Activated T-helper 1 cell treated with anti-CD3 and anti-CD28 coated beads, Interleukin-12 subunit alpha, Interleukin-12 subunit beta, Interleukin-2, Interleukin-4 antibody, amounts not matched to agents 30 ng/mL and 10 ng/mL and 1 ng/mL, durations not matched to agents 14 hours and 24 hours and 36 hours (primary cell): ENCODE measurements around the gene GRPEL2. TPM values are rescaled to one million over a fixed set of nuclear protein-coding genes. Genes with fewer than 3 reads are reported as not detected.
"Not testable (repeated sequence)": the region's sequence is repeated elsewhere in the genome, so short reads cannot be mapped to it uniquely, and the experiment has no call there.

Experiments
- DNase-seq: peaks from one replicate; pipeline ENCODE4 v3.0.0; 2021; ENCODE audit warnings: low spot score
- H3K27ac Mint-ChIP-seq: one replicate; pipeline ENCODE4 v1.8.0; 2021; ENCODE audit warnings: mild to moderate bottlenecking, mixed read lengths
- H3K27me3 Mint-ChIP-seq: one replicate; pipeline ENCODE4 v1.8.0; 2022; ENCODE audit warnings: mild to moderate bottlenecking, moderate library complexity, mixed read lengths; ENCODE audit not compliant: insufficient read depth
- H3K36me3 Mint-ChIP-seq: one replicate; pipeline ENCODE4 v1.8.0; 2021; ENCODE audit warnings: low read depth, mixed read lengths
- H3K4me1 Mint-ChIP-seq: one replicate; pipeline ENCODE4 v1.8.0; 2021; ENCODE audit warnings: low read depth, mixed read lengths
- H3K4me3 Mint-ChIP-seq: one replicate; pipeline ENCODE4 v1.8.0; 2021; ENCODE audit warnings: mild to moderate bottlenecking, moderate library complexity, mixed read lengths
- H3K9me3 Mint-ChIP-seq: one replicate; pipeline ENCODE4 v1.8.0; 2021; ENCODE audit warnings: mixed read lengths
- intact Hi-C: fragments of 100-400 bp; cut with micrococcal nuclease; formaldehyde crosslinking; loops from one replicate; pipeline ENCODE4 v1.15.1; 2024
- total RNA-seq: library from RNA; stranded (reverse); gene quantifications from 2 replicates; pipeline ENCODE4 v1.2.3, GENCODE V29; 2022

GRPEL2 gene
- total RNA-seq, 1 donor from 2014 or later: 30.4 TPM

DNA sequence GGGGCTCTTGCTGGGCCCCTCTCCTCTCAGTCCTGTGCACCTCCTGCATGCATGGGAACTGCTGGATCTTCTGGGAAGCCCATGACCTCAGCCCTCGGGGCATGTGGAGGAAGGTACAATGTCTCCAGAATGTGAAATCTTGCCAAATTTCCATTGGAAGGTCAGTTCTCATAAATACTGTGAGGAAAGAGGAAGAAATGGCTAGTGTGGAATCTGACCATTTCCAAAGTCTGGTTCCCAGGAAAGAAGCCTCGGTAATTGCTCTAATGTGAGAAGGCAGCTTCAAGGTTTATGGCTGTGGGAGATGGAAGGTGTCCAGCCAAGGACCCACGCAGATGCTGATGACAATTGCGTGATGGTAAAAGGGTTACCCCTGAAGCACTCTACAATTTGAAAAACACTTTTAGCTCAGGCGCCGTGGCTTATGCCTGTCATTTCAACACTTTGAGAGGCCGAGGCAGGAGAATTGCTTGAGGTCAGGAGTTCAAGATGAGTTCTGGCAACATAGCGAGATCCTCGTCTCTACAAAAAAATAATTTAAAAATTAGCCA is 41.9 kb downstream of the GRPEL2 start:
- Mint-ChIP-seq H3K9me3 (no peaks in the 10 kb centered on the region), H3K36me3 (no peaks in the 10 kb centered on the region), H3K27ac (no peak overlapping the region), H3K4me3 (no peak overlapping the region), H3K27me3 (peaks cover 13% of the 10 kb centered on the region), H3K4me1 (no peaks in the 10 kb centered on the region)
- DNase-seq: no peak
- intact Hi-C loops: no loop called here

DNA sequence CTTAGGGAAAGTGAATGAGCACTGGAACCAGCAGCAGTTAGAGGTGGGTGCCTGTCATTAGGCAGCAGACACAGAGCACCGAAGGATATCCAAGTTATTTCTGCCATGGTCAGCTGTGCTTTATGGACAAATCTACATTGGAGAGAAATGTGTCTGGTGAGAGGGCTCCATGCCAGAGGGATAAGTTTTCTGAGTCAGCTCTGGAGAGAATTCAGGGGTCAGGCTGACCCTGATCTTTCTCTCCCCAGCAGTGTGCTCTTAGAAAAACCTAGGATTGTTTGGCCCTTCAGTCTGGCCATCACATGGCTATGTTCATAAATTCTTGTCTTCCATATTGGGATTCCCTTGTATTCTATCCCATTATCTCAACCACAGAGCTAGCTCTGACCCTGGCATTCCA is 42.7 kb downstream of the GRPEL2 start:
- no peak overlapping the region for H3K27ac Mint-ChIP-seq
- intact Hi-C loops: no loop called here
- H3K4me3 Mint-ChIP-seq: no peak overlapping the region
- no peaks in the 10 kb centered on the region for H3K9me3 Mint-ChIP-seq
- H3K36me3 Mint-ChIP-seq: no peaks in the 10 kb centered on the region
- H3K4me1 Mint-ChIP-seq: no peaks in the 10 kb centered on the region
- no peak for DNase-seq
- H3K27me3 Mint-ChIP-seq: peaks cover 13% of the 10 kb centered on the region

DNA sequence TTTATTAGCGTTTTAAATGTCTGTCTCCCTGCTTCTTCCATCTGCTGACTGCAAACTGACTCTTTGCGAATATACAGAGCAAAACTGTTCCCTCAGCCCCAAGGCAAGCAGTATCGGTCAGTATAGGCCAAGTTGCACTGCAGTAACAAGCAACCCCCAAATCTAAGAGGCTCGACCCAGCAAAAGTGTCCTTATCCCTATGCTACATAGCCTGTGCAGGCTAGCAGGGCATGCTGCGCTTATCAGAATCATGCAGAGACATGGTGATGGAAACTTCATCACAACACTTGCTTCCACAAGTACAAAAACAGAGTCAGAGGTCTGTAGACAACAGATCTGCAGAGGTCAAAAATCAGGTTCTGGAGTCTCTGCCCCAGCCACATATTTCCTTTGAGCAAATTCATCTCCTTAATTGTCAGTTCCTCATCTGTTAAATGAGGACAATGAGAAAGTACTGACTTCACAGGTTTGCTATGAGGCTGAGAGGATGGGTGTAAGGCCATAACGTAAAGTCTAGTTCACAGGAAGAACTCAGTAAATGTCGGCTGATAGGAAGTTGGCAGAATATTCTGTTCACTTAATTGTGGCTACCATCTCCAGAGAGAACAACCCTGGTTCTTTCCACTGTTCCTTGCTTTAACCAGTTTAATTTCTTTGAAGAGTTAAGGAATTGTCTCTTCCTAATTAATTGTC is 43.3 kb downstream of the GRPEL2 start:
- Mint-ChIP-seq H3K27ac (no peak overlapping the region), H3K9me3 (no peaks in the 10 kb centered on the region), H3K4me3 (no peak overlapping the region), H3K36me3 (no peaks in the 10 kb centered on the region), H3K27me3 (peaks cover 13% of the 10 kb centered on the region), H3K4me1 (no peaks in the 10 kb centered on the region)
- no peak for DNase-seq
- intact Hi-C loops: no loop called here

- intact Hi-C loops: no loop called here
- Mint-ChIP-seq H3K27ac (no peak overlapping the region), H3K27me3 (peaks cover 13% of the 10 kb centered on the region), H3K4me3 (no peak overlapping the region), H3K36me3 (no peaks in the 10 kb centered on the region), H3K4me1 (no peaks in the 10 kb centered on the region), H3K9me3 (no peaks in the 10 kb centered on the region)
- no peak for DNase-seq
These were observed 44.5 kb downstream of the GRPEL2 start for GRCh38 chr5:149389552-149390495.

GRCh38 chr5:149391076-149391475 is 45.8 kb downstream of the GRPEL2 start:
- H3K4me3 Mint-ChIP-seq, H3K4me1 Mint-ChIP-seq, H3K27ac Mint-ChIP-seq, H3K9me3 Mint-ChIP-seq, DNase-seq, intact Hi-C loops, H3K36me3 Mint-ChIP-seq: not testable (repeated sequence)
- peaks cover 11% of the 10 kb centered on the region for H3K27me3 Mint-ChIP-seq

GRCh38 chr5:149391524-149391923 is 46.2 kb downstream of the GRPEL2 start:
- DNase-seq: no peak
- Mint-ChIP-seq H3K4me1 (no peaks in the 10 kb centered on the region), H3K36me3 (no peaks in the 10 kb centered on the region), H3K27ac (no peak overlapping the region), H3K27me3 (peaks cover 11% of the 10 kb centered on the region), H3K9me3 (no peaks in the 10 kb centered on the region), H3K4me3 (no peak overlapping the region)
- intact Hi-C loops: no loop called here

- Mint-ChIP-seq H3K4me3 (no peak overlapping the region), H3K36me3 (no peaks in the 10 kb centered on the region), H3K9me3 (no peaks in the 10 kb centered on the region), H3K4me1 (no peaks in the 10 kb centered on the region), H3K27ac (no peak overlapping the region), H3K27me3 (peaks cover 11% of the 10 kb centered on the region)
- no peak for DNase-seq
- intact Hi-C loops: no loop called here
These were observed 47.4 kb downstream of the GRPEL2 start for GRCh38 chr5:149392718-149393117.

DNA sequence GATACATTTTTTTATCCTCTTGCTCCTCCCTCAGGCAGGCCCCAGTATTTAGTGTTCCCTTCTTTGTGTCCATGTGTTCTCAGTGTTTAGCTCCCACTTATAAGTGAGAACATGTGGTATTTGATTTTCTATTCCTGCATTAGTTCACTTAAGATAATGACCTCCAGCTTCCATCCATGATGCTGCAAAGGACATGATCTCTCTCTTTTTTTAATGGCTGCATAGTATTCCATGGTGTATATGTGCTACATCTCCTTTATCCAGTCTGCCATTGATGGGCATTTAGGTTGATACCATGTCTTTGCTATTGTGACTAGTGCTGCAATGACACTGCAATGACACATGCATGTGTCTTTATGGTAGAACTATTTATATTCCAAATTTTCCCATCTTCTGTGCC is 49.7 kb downstream of the GRPEL2 start:
- H3K4me1 Mint-ChIP-seq, H3K36me3 Mint-ChIP-seq, H3K9me3 Mint-ChIP-seq, DNase-seq, H3K27ac Mint-ChIP-seq, intact Hi-C loops, H3K27me3 Mint-ChIP-seq, H3K4me3 Mint-ChIP-seq: not testable (repeated sequence)

DNA sequence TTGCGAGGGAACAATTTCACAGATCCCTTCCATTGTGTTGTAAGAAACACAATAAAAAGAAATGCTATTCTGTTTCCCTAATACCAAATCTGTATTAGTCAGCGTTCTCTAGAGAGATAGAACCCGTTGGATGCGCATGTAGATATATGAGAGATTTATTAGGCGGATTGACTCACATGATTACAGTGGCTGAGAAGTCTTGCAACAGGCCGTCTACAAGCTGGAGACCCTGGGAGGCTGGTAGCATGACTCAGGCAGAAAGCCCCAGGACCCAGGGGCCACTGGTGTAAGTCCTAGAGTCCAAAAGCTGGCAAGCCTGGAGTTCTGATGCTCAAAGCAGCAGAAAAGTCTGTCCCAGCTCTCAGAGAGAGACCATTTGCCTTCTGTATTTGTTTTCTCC is 52.2 kb downstream of the GRPEL2 start:
- DNase-seq: no peak
- no peak overlapping the region for H3K27ac Mint-ChIP-seq
- H3K9me3 Mint-ChIP-seq: no peaks in the 10 kb centered on the region
- intact Hi-C loops: no loop called here
- H3K4me1 Mint-ChIP-seq: no peaks in the 10 kb centered on the region
- no peaks in the 10 kb centered on the region for H3K27me3 Mint-ChIP-seq
- H3K36me3 Mint-ChIP-seq: no peaks in the 10 kb centered on the region
- no peak overlapping the region for H3K4me3 Mint-ChIP-seq

GRCh38 chr5:149398747-149399266 is 53.5 kb downstream of the GRPEL2 start:
- intact Hi-C loops, H3K36me3 Mint-ChIP-seq, H3K9me3 Mint-ChIP-seq, H3K4me1 Mint-ChIP-seq, H3K4me3 Mint-ChIP-seq, H3K27me3 Mint-ChIP-seq, DNase-seq, H3K27ac Mint-ChIP-seq: not testable (repeated sequence)

GRCh38 chr5:149399775-149400174 is 54.5 kb downstream of the GRPEL2 start:
- H3K27me3 Mint-ChIP-seq: no peaks in the 10 kb centered on the region
- intact Hi-C loops: no loop called here
- DNase-seq: no peak

DNA sequence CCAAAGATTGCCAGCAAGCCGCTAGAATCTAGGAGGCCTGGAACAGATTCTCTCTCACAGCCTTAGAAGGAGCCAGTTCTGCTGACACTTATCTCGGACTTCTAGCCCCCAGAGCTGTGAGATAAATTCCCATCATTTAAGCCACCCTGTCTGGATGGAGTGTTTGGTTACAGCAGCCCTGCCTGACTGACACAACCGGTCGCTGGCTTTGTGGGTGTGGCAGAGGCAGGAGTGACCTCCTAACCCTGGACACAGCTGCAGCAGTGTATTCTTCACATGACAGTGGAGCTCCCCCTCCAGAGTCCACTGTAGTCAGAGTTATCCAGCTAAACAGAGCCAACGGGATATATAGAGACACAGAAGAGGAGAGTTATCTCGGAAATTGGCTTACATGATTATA is 55.0 kb downstream of the GRPEL2 start:
- no peaks in the 10 kb centered on the region for H3K27me3 Mint-ChIP-seq
- no peaks in the 10 kb centered on the region for H3K4me1 Mint-ChIP-seq
- intact Hi-C loops: no loop called here
- DNase-seq: no peak
- no peak overlapping the region for H3K27ac Mint-ChIP-seq
- H3K4me3 Mint-ChIP-seq: no peak overlapping the region
- H3K36me3 Mint-ChIP-seq: no peaks in the 10 kb centered on the region
- no peaks in the 10 kb centered on the region for H3K9me3 Mint-ChIP-seq

More at GRCh38 chr5:149399775-149400174, 54.5 kb downstream of the GRPEL2 start:
- Mint-ChIP-seq H3K36me3 (no peaks in the 10 kb centered on the region), H3K4me1 (no peaks in the 10 kb centered on the region), H3K27ac (no peak overlapping the region), H3K9me3 (no peaks in the 10 kb centered on the region), H3K4me3 (no peak overlapping the region)

DNA sequence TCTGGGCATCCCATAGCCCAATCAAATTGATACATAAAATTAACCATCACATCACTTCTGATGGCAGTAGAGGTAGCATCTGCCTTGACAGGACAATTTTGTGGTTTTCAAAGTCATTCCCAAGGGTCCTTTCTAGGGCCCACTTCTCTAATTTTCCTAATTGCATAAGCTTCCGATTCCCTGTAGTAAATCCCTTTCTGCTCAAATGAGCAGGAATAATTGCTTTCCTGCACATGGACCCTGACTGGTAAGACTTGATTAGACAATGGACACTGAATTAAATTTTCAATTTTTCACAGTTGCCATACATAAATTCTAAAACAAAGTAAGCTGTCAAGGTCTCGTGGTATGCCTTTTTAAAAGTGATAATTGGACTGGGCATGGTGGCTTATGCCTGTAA is 55.8 kb downstream of the GRPEL2 start:
- Mint-ChIP-seq H3K9me3 (no peaks in the 10 kb centered on the region), H3K27ac (no peak overlapping the region), H3K4me1 (no peaks in the 10 kb centered on the region), H3K36me3 (no peaks in the 10 kb centered on the region), H3K4me3 (no peak overlapping the region), H3K27me3 (no peaks in the 10 kb centered on the region)
- DNase-seq: no peak
- intact Hi-C loops: no loop called here
